Measurements from ENCODE around the gene EXOC5.

DNA sequence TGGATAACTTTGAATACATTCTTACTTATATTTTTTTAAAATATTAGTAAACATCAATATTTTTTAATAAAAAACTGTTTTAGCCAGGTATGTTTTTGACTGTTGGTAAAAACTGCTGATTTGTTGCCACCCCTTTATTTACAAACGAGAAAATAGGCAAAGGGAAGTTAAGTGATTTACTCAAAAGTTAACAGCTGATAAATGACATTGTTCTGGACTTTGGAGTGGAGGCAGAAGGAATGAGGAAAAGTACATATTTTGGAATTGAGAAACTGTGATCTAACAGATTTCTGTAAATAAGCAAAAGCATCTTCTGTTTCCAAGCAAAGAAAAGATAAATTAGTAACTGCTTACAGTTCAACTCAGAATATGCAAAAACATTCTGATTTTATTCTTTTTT lies 4.5 kb upstream of the EXOC5 start:
- no peak for TF ChIP-seq POLR2A (IDR thresholded peaks at IDR 0.05)
- TF ChIP-seq, protein P1, sequence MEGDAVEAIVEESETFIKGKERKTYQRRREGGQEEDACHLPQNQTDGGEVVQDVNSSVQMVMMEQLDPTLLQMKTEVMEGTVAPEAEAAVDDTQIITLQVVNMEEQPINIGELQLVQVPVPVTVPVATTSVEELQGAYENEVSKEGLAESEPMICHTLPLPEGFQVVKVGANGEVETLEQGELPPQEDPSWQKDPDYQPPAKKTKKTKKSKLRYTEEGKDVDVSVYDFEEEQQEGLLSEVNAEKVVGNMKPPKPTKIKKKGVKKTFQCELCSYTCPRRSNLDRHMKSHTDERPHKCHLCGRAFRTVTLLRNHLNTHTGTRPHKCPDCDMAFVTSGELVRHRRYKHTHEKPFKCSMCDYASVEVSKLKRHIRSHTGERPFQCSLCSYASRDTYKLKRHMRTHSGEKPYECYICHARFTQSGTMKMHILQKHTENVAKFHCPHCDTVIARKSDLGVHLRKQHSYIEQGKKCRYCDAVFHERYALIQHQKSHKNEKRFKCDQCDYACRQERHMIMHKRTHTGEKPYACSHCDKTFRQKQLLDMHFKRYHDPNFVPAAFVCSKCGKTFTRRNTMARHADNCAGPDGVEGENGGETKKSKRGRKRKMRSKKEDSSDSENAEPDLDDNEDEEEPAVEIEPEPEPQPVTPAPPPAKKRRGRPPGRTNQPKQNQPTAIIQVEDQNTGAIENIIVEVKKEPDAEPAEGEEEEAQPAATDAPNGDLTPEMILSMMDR (IDR thresholded peaks at IDR 0.05), result no peak
